ENCODE data around the gene MCRS1.

MCRS1 gene

DNA sequence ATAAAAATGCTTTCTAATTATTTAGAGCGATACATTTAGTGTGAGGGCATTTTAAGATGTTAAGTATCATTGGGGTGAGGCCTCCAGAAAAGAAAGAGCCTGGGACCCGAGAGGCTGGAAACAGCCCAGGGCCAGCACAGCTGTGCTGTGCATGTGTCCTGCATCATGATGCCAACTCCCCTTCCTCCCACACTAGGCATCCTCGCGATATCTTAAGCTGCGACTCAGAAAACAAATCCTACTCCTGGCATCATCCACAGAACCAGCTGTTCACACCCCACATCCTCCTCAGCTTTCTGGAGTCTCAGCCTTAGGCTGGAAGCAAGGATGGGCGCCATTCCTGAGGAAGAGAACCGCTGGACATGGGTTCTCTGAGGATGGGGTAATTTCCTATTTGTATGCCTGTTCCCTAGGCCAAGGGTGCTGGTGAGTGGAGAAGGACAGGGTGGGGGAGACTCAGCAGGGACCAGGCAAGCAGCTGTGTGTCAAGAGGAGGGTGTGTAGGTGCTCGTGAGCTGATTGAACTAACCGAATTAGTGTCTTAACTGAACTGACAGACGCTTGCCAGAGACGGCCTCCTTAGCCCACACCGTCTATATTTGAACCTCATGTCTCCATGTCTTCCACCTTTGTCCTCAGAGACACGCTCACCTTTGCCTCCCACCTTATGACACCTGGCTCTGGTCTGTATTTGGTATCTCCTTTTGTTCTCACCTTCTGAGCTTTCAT, 15.6 kb upstream of the MCRS1 start:
- no peak for FAIRE-seq
- no peak for DNase-seq (ENCODE audit: insufficient read length, low spot score)

GRCh38 chr12:49582850-49583249, 14.9 kb upstream of the MCRS1 start:
- FAIRE-seq: no peak
- no peak for DNase-seq (ENCODE audit: insufficient read length, low spot score)

- no peak for DNase-seq (ENCODE audit: insufficient read length, low spot score)
- FAIRE-seq: no peak
These were observed 14.3 kb upstream of the MCRS1 start for GRCh38 chr12:49582201-49582600.

GRCh38 chr12:49580572-49581535, 12.9 kb upstream of the MCRS1 start:
- DNase-seq (ENCODE audit: insufficient read length, low spot score) (peak; percentile 90), FAIRE-seq (no peak)

GRCh38 chr12:49578471-49579112, 10.7 kb upstream of the MCRS1 start:
- DNase-seq (ENCODE audit: insufficient read length, low spot score) (no peak), FAIRE-seq (no peak)

GRCh38 chr12:49577589-49578315, 9.8 kb upstream of the MCRS1 start:
- DNase-seq (ENCODE audit: insufficient read length, low spot score) (no peak), FAIRE-seq (no peak)

DNA sequence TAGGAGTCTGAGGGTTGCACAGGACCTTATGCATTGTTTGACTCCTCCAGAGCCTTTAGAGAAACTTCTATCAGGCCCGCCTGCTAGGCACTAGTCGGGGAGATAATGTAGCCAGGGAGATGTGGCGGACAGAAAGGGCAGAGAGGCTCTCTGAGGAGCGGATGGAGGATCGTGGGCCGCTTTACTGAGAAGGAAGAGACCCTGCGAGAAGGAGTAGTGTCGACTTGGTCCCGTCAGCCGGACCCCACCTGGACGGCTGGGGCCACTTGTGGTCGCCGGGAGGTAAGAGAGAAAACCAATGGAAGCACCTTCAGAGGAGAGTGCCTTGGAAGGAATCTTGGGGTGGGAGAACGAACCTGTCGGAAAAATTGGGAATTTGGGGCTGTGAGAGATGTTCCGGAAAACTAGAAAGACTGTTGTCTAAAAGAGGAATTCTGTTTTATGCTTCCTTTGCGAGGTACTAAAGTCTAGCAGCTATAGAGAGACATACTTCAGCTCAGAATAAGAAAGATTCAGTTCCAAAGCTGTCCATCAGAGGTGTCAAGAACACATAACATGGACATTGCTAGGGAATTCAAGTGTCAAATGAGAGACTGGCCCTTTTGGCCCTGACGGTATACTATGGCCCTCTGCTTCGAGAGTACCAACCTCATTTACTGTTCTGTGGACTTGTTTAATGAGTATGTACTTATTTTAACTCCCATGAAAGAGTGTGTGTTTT, 660 bp upstream of the MCRS1 start:
- DNase-seq (ENCODE audit: insufficient read length, low spot score) (no peak), FAIRE-seq (no peak)

- FAIRE-seq (no peak), DNase-seq (ENCODE audit: insufficient read length, low spot score) (no peak)
These were observed 686 bp downstream of the MCRS1 start for GRCh38 chr12:49567302-49567610.

DNA sequence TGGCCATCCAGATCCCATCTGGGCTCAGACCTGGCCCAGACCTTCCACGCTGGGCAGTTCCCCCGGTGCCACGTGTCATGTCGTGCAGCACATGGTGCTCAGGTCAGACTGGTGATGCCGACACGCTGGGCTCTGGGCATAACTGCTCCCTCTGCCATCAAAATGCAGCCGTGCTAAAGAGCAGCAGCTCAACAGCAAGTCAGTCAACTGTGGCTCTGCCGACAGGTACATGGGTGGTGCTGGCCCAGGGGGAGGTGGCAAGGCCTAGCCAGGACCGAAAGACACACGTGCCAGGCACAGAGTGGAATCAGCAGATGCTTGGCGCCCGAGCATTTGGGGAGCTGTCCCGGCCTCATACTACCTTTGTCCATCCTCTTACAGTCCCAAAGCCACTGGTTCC, 1.6 kb downstream of the MCRS1 start:
- FAIRE-seq: no peak

DNA sequence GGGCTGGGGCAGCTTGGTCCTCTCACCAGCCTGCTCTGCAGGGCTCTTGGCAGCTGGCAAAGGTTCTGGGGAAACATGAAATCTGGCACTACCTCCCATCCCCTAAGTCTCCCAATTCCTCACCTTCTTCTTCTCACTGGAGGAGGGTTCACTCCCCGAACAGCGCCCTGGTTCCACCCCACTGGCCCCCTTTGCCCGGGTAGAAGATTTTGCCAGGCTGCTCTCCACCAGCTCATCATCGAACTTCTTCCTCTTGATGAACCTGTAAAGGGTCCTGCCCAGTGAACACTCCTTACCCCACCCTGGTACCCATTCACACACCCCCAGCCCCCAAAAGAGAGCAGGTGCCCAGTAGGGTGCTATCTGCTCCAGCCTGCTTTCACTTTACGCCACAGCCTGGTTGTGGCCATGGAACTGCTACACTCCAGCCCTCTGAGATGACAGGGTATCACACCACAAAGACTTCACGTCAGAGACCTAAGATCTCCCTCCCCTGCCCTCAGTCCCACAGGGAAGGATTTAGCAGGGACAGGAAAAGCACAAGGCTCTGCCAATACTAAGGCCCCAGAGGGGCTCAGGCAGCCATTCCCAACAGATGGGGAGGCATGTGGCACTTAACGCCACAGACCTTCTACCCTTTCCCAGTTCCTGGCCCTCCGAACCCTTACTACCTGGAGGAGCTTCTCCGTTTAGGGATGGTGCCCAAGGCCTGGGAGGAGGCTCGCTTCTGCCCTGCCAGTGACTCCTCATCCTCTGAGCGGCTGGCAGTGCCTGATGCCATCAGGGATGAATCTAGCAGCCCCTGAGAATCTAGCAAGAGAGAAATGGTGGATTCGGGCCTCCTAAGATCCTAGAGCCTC, 2.3 kb downstream of the MCRS1 start:
- FAIRE-seq (no peak), DNase-seq (ENCODE audit: insufficient read length, low spot score) (no peak)

More for the DNA sequence above, 1.6 kb downstream of the MCRS1 start:
- no peak for DNase-seq (ENCODE audit: insufficient read length, low spot score)

DNA sequence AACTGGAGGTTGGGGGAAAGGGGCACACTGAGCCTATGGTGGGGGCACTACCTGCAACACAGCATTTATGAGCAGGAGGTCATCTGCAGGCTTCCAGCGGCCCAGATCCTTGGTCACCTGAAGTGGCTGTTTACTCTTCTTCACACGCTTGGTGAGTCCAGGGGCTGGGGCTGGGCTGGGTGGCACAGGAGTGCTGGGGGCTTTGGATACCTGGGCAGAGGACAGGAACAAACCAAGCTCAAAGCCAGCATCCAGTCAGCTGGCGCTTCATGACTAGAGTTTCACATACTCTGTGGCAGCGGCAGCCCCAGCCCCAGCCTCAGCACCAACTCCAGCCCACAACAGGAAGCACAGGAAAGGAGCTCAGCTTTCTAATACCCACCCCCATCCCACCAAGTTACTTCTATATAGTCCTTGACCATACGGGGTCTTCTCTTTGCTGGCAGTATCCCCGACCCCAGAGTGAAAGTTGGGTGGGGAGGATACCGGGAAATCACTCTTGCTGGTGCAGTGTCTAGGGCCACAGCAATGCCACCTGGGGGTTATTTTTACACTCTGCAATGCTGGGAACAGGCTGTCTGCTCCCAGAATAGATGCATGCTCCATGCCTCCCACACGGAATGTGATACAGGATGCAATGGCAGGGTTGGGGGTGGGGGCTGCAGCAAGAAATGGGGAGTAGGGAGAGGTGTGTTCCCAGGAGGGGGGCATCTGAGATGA, 3.1 kb downstream of the MCRS1 start:
- FAIRE-seq (no peak), DNase-seq (ENCODE audit: insufficient read length, low spot score) (no peak)

- FAIRE-seq: no peak
These were observed 3.8 kb downstream of the MCRS1 start for GRCh38 chr12:49563951-49564685.

GRCh38 chr12:49562831-49563230, 5.1 kb downstream of the MCRS1 start:
- FAIRE-seq (no peak), DNase-seq (ENCODE audit: insufficient read length, low spot score) (no peak)

More at GRCh38 chr12:49563951-49564685, 3.8 kb downstream of the MCRS1 start:
- DNase-seq (ENCODE audit: insufficient read length, low spot score): no peak

GRCh38 chr12:49562233-49562632, 5.7 kb downstream of the MCRS1 start:
- FAIRE-seq: no peak
- no peak for DNase-seq (ENCODE audit: insufficient read length, low spot score)

DNA sequence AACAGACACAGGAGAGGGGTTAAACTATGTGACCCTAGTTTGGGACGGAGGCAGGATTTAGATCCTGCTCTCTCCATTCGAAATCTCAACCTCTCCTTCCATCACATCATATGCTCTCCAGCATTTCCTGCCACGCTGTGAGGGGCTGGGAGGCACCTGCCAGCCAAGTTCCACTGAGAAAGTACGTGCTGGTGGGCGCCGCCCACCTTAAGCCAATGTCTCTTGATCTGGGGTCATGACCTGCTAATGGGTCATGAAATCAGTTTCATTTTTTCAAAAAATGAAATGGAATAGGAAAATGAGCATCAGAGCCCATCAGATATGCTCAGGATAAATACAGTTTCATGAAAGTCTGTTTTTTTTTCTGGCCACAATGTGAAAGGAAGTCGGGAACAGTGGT, 7.2 kb downstream of the MCRS1 start:
- DNase-seq (ENCODE audit: insufficient read length, low spot score) (no peak), FAIRE-seq (no peak)

GRCh38 chr12:49559011-49559675, 8.8 kb downstream of the MCRS1 start:
- no peak for FAIRE-seq
- DNase-seq (ENCODE audit: insufficient read length, low spot score): no peak

- no peak for DNase-seq (ENCODE audit: insufficient read length, low spot score)
- no peak for FAIRE-seq
These were observed 9.4 kb downstream of the MCRS1 start for GRCh38 chr12:49558526-49558925.

DNA sequence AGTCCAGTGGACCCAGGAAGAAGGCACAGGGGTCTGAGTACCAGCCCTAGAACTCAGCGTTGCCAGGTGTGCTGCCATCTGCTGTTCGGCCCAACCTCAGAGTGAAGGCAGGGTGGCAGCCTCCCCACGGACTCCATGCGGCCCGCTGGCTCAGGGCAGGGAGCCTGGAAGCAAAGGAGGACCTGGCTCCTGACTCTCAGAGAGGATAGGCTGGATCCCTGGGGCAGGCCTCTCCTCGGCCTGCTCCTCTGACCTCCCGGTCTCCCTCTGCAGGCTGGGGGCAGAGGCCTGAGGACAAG, 10.1 kb downstream of the MCRS1 start:
- FAIRE-seq (no peak), DNase-seq (ENCODE audit: insufficient read length, low spot score) (no peak)
